Transverse colon (tissue), 4 donors: ENCODE data around the gene SCRT2.

Source experiments
- CTCF ChIP-seq, 5 experiments: fragments of 200-600 bp in 3 of 5; fragments of 450-650 bp in 2 of 5; sonication (generic) in 3 of 5; IDR thresholded peaks; 1 replicate in 2 of 5; 2 replicates in 3 of 5; pipeline ENCODE4 v1.5.1; 2016 to 2017; ENCODE audit warnings: antibody characterized with exemption in 5 of 5, inconsistent platforms in 3 of 5, mild to moderate bottlenecking in 2 of 5, moderate library complexity in 1 of 5
- EP300 ChIP-seq: sonication (generic); formaldehyde crosslinking; IDR thresholded peaks from one replicate; pipeline ENCODE4 v1.6.1; 2017; ENCODE audit warnings: antibody characterized with exemption, low read depth
- POLR2A ChIP-seq: fragments of 450-650 bp; IDR thresholded peaks from one replicate; pipeline ENCODE4 v1.6.1; 2016; ENCODE audit warnings: antibody characterized with exemption, mild to moderate bottlenecking, moderate library complexity
- POLR2AphosphoS5 ChIP-seq, 3 donors: sonication (generic); formaldehyde crosslinking; IDR thresholded peaks; one replicate each; pipeline ENCODE4 v1.6.1; 2016; ENCODE audit warnings: antibody characterized with exemption in 3 of 3

GRCh38 chr20:652615-653109 lies 22.9 kb downstream of the SCRT2 start:
- no peak for TF ChIP-seq EP300
- no peak for TF ChIP-seq CTCF (IDR thresholded peaks at IDR 0.05)
- no peak for TF ChIP-seq POLR2A
- TF ChIP-seq POLR2AphosphoS5 (IDR thresholded peaks at IDR 0.05): no peak
